Fibroblast of peridontal ligament (primary cell): Measurements from ENCODE around the gene KCTD5.

ENCODE experiments used
- DNase-seq: peaks from one replicate; pipeline ENCODE4 v3.0.0-alpha.2; 2010; ENCODE audit errors: extremely low read depth

Gene KCTD5

GRCh38 chr16:2749936-2750335, 67.6 kb downstream of the KCTD5 start:
- no peak for DNase-seq

GRCh38 chr16:2751577-2752034, 69.3 kb downstream of the KCTD5 start:
- no peak for DNase-seq

- peak; percentile 96 for DNase-seq
These were observed 69.9 kb downstream of the KCTD5 start, which contains the start of gene SRRM2 for GRCh38 chr16:2752035-2752849. SRRM2 (plus strand) TSS chr16:2752638; CDS start chr16:2756365, 3,727 bp downstream.

GRCh38 chr16:2752850-2753732, 70.8 kb downstream of the KCTD5 start:
- peak; percentile 69 for DNase-seq

GRCh38 chr16:2753733-2754020, 71.4 kb downstream of the KCTD5 start:
- DNase-seq, result no peak

GRCh38 chr16:2755158-2755557, 72.8 kb downstream of the KCTD5 start:
- no peak for DNase-seq

- no peak for DNase-seq
These were observed 74.1 kb downstream of the KCTD5 start for GRCh38 chr16:2756288-2757015.

GRCh38 chr16:2757344-2757743, 75.0 kb downstream of the KCTD5 start:
- no peak for DNase-seq
